Measurements from ENCODE around the gene LAYN. TPM values are rescaled to one million over a fixed set of nuclear protein-coding genes. Genes with fewer than 3 reads are reported as not detected.

The LAYN gene
- total and polyA plus RNA-seq, 9 of the 15 experiments (the other 6 are each of a cell fraction or from before 2014, with no cell fraction given), result not detected

GRCh38 chr11:111535281-111535680, 5.2 kb upstream of the LAYN start:
- in situ Hi-C loops (cut with MboI), result no loop called here

DNA sequence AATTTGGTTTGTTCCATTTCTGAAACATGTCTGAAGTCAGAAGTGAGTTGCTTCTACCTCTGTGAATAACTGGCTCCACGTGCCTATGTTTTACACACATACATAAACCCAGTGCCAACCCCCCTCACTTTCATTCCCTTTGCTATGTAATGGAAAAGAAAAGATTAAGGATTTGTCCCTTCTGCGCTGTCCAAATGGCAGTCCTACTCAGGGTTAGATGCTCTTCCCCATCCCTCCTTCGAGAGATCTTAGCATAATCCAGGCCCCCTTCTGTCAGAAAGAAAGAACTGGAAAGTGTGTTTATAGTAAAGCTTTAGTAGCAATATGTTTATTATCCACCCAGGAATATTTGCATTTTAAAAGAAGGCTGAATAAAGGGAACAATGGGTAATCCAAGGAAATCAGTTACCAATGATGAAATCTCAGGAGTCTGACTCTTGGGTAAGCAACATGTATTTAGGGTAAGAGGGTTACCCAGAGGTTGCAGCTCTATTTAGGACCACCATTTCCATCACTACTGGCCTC, 3.1 kb upstream of the LAYN start:
- Histone ChIP-seq H3K36me3 (ENCODE audit: control insufficient read depth, insufficient read depth, low read length) (no peaks in the 10 kb centered on the region), H3K4me2 (ENCODE audit: insufficient read depth, low read length) (no peak overlapping the region), H3K79me2 (ENCODE audit: control insufficient read depth, insufficient read depth, low read length) (no peaks in the 10 kb centered on the region), H3K27me3 (ENCODE audit: control insufficient read depth in 2 of 2, insufficient read depth in 2 of 2, low read length in 2 of 2) (peaks cover 20 to 36% of the 10 kb centered on the region in 2 experiments), H3K27ac (ENCODE audit: extremely low read depth, low read depth, low read length) (no peak overlapping the region), H3K9me3 (replicated peaks; ENCODE audit: control insufficient read depth, insufficient read depth, low read depth, low read length) (no peaks in the 10 kb centered on the region), H2AFZ (ENCODE audit: low read depth, low read length) (no peak overlapping the region), H3K9ac (ENCODE audit: insufficient read depth in 1 of 2, low read depth in 2 of 2, low read length in 2 of 2) (no peak overlapping the region), H3K4me1 (replicated peaks in 1 of 2; ENCODE audit: control insufficient read depth in 2 of 2, insufficient read depth in 2 of 2, low read length in 2 of 2) (peaks cover 0 to 14% of the 10 kb centered on the region in 2 experiments; a peak in 1 of 5 replicates), H3K9me1 (ENCODE audit: control insufficient read depth, insufficient read depth, low read length) (no peaks in the 10 kb centered on the region), H4K20me1 (replicated peaks; ENCODE audit: control insufficient read depth, insufficient read depth, low read length) (no peaks in the 10 kb centered on the region), H3K4me3 (no peak overlapping the region)
- WGBS (ENCODE audit: insufficient coverage, low coverage, missing lambda C conversion rate), result 0% methylated on average over 3 of the region's 3 CpGs
- no peak for ATAC-seq
- BruUV-seq (replicated peaks), result no TSS peak
- FAIRE-seq, result peak; percentile 6
- intact Hi-C loops (cut with micrococcal nuclease), result no loop called here
- in situ Hi-C loops (cut with MboI), result no loop called here
- POLR2A ChIA-PET, result no interaction called here
- CTCF ChIA-PET (ENCODE audit: low intra/inter-chr PET ratio), result no interaction called here
- DNase-seq (ENCODE audit: extremely low read depth in 1 of 4, low spot score in 3 of 4), result no peak
- no peak for TF ChIP-seq SPI1 (IDR thresholded peaks at IDR 0.05; ENCODE audit: borderline replicate concordance, low read depth, low read length)
- no peak for TF ChIP-seq HES1 (IDR thresholded peaks at IDR 0.05; ENCODE audit: low read depth)
- TF ChIP-seq RFX7 (CRISPR knock-in tag; IDR thresholded peaks at IDR 0.05), result no peak
- TF ChIP-seq, protein P1, sequence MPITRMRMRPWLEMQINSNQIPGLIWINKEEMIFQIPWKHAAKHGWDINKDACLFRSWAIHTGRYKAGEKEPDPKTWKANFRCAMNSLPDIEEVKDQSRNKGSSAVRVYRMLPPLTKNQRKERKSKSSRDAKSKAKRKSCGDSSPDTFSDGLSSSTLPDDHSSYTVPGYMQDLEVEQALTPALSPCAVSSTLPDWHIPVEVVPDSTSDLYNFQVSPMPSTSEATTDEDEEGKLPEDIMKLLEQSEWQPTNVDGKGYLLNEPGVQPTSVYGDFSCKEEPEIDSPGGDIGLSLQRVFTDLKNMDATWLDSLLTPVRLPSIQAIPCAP (CRISPR knock-in tag; IDR thresholded peaks at IDR 0.05; ENCODE audit: borderline replicate concordance), result no peak
- no peak for TF ChIP-seq MAZ (CRISPR knock-in tag; conservative IDR thresholded peaks at IDR 0.05 in 1 of 2, IDR thresholded peaks at IDR 0.05 in 1 of 2)
- no peak for TF ChIP-seq JUND (IDR thresholded peaks at IDR 0.05; ENCODE audit: borderline replicate concordance, low read depth, low read length)
- TF ChIP-seq JUND (tag; IDR thresholded peaks at IDR 0.05; ENCODE audit: borderline replicate concordance, low read depth, low read length), result no peak
- TF ChIP-seq CC2D1A (IDR thresholded peaks at IDR 0.05), result no peak
- TF ChIP-seq LEF1 (IDR thresholded peaks at IDR 0.05), result no peak
- no peak for TF ChIP-seq ZNF23 (CRISPR knock-in tag; IDR thresholded peaks at IDR 0.05)
- no peak for TF ChIP-seq SNRNP70 (optimal IDR thresholded peaks at IDR 0.05; ENCODE audit: low read depth, low read length)
- no peak for TF ChIP-seq DNMT1 (IDR thresholded peaks at IDR 0.05)
- TF ChIP-seq TSC22D4 (tag; IDR thresholded peaks at IDR 0.05), result no peak

More at GRCh38 chr11:111535281-111535680, 5.2 kb upstream of the LAYN start:
- peaks cover 0 to 3% of the 10 kb centered on the region in 2 experiments; a peak in 1 of 5 replicates for H3K4me1 ChIP-seq (replicated peaks in 1 of 2; ENCODE audit: control insufficient read depth in 2 of 2, insufficient read depth in 2 of 2, low read length in 2 of 2)
- no peak overlapping the region for H2AFZ ChIP-seq (ENCODE audit: low read depth, low read length)
- no peaks in the 10 kb centered on the region for H4K20me1 ChIP-seq (replicated peaks; ENCODE audit: control insufficient read depth, insufficient read depth, low read length)
- H3K79me2 ChIP-seq (ENCODE audit: control insufficient read depth, insufficient read depth, low read length), result no peaks in the 10 kb centered on the region
- intact Hi-C loops (cut with micrococcal nuclease), result no loop called here
- H3K9me3 ChIP-seq (replicated peaks; ENCODE audit: control insufficient read depth, insufficient read depth, low read depth, low read length), result no peaks in the 10 kb centered on the region
- H3K36me3 ChIP-seq (ENCODE audit: control insufficient read depth, insufficient read depth, low read length), result no peaks in the 10 kb centered on the region
- H3K9me1 ChIP-seq (ENCODE audit: control insufficient read depth, insufficient read depth, low read length), result no peaks in the 10 kb centered on the region
- CTCF ChIA-PET (ENCODE audit: low intra/inter-chr PET ratio), result no interaction called here
- no peak overlapping the region for H3K9ac ChIP-seq (ENCODE audit: insufficient read depth in 1 of 2, low read depth in 2 of 2, low read length in 2 of 2)
- DNase-seq (ENCODE audit: extremely low read depth in 1 of 4, low spot score in 3 of 4) (no peak), ATAC-seq (no peak), FAIRE-seq (no peak)
- H3K4me3 ChIP-seq, result no peak overlapping the region
- H3K4me2 ChIP-seq (ENCODE audit: insufficient read depth, low read length), result no peak overlapping the region
- WGBS (ENCODE audit: insufficient coverage, low coverage, missing lambda C conversion rate), result 3% methylated on average over 6 of the region's 6 CpGs
- H3K27ac ChIP-seq (ENCODE audit: extremely low read depth, low read depth, low read length), result no peak overlapping the region
- no TSS peak for BruUV-seq (replicated peaks)
- H3K27me3 ChIP-seq (ENCODE audit: control insufficient read depth in 2 of 2, insufficient read depth in 2 of 2, low read length in 2 of 2), result peaks cover 14 to 22% of the 10 kb centered on the region in 2 experiments; a peak in 4 of 5 replicates
- TF ChIP-seq SMAD3 (CRISPR knock-in tag; conservative IDR thresholded peaks at IDR 0.05) (no peak), ZNF175 (CRISPR knock-in tag; IDR thresholded peaks at IDR 0.05; ENCODE audit: low read depth) (no peak)
- POLR2A ChIA-PET, result no interaction called here

Data from K562 (cell line).